Heart right ventricle (tissue), 16 donors: ENCODE results near the gene GPM6B. TPM values are rescaled to one million over a fixed set of nuclear protein-coding genes. Genes with fewer than 3 reads are reported as not detected.

Source experiments
- ATAC-seq, 8 donors: fragments of 200-7000 bp; cut with Tn5 transposase; one replicate each; pipeline ENCODE4 v1.9.1; 2020; ENCODE audit warnings: mild to moderate bottlenecking in 8 of 8, moderate library complexity in 8 of 8, moderate number of reproducible peaks in 1 of 8
- DNase-seq, 2 donors: peaks; one replicate each; pipeline ENCODE4 v3.0.0-alpha.2; 2020
- H3K27ac ChIP-seq, 10 donors: fragments of 200-600 bp; sonication (generic) in 2 of 10; one replicate each; pipeline versions ENCODE4 v1.5.0 to v1.8.0; 2020 to 2022; ENCODE audit warnings: mild to moderate bottlenecking in 3 of 10
- H3K27me3 ChIP-seq, 7 donors: fragments of 200-600 bp; one replicate each; pipeline ENCODE4 v1.8.0; 2021 to 2022; ENCODE audit warnings: mild to moderate bottlenecking in 2 of 7
- H3K36me3 ChIP-seq, 9 donors: fragments of 200-600 bp; sonication (generic) in 1 of 9; one replicate each; pipeline versions ENCODE4 v1.5.0 to v1.8.0; 2020 to 2022; ENCODE audit warnings: mild to moderate bottlenecking in 2 of 9
- H3K4me1 ChIP-seq, 9 donors: fragments of 200-600 bp; sonication (generic) in 1 of 9; one replicate each; pipeline versions ENCODE4 v1.5.0 to v1.8.0; 2020 to 2022; ENCODE audit warnings: mild to moderate bottlenecking in 4 of 9
- H3K4me3 ChIP-seq, 10 donors: fragments of 200-600 bp; sonication (generic) in 2 of 10; one replicate each; pipeline versions ENCODE4 v1.5.0 to v1.8.0; 2020 to 2022; ENCODE audit warnings: mild to moderate bottlenecking in 7 of 10, moderate library complexity in 2 of 10
- H3K9me3 ChIP-seq, 11 donors: fragments of 200-600 bp in 10 of 11; sonication (generic) in 2 of 11; one replicate each; pipeline versions ENCODE4 v1.5.0 to v1.8.0; 2013 to 2022; ENCODE audit warnings: mild to moderate bottlenecking in 2 of 11, control low read depth in 1 of 11, moderate library complexity in 1 of 11
- CTCF ChIP-seq, 9 donors: fragments of 200-600 bp; sonication (generic) in 2 of 9; IDR thresholded peaks; one replicate each; pipeline versions ENCODE4 v1.5.0 to v1.8.0; 2021 to 2022; ENCODE audit warnings: antibody characterized with exemption in 9 of 9, mild to moderate bottlenecking in 5 of 9, moderate library complexity in 1 of 9
- WGBS, 2 donors: extraction: QIAGEN DNeasy Blood & Tissue Kit; methylation state at CpG; one replicate each; pipeline ENCODE4 v1.1.7; 2013; ENCODE audit warnings: inconsistent platforms in 1 of 2; 5-methylcytosine and 5-hydroxymethylcytosine counted together
- intact Hi-C, 10 donors: fragments of 100-400 bp; cut with DNase I; formaldehyde crosslinking; loops; one replicate each; pipeline versions ENCODE4 v1.11.1 to v1.14.2; 2022
- polyA plus RNA-seq, 2 donors: library from polyadenylated mRNA; stranded (reverse); fragments of 200-250 nt; gene quantifications; one replicate each; pipeline ENCODE4 v1.2.3, GENCODE V29; 2013
- total RNA-seq, 10 donors: library from RNA; stranded (reverse); fragmentation: NEBNext Ultra II Directional in 3 of 10; extraction: Animal tissue kit (Norgen Biotek cat#: 25700) in 3 of 10; gene quantifications; one replicate each; pipeline versions ENCODE4 v1.2.1 to v1.2.4, GENCODE V29; 2021 to 2023
- donor health status: Arrhythmogenic right ventricular cardiomyopathy.
- donor health status: ischemic (EF 13 %, LVEDD 7.1; RV severe dilation, severe dysfunction).
- donor health status: healthy with polysubstance abuse.
- donor health status: DM: no; HTN: yes; CAD: no.
- donor health status: DM: no; HTN: no; CAD: no.
- donor health status: ischemic (EF 25% LVEDD 6.9; RV normal size, moderate dysfunction).
- donor health status: ischemic (EF 25% LVEDD 5.7; RV mildly dilated, moderate dysfunction).
- donor health status: healthy.
- donor health status: DM: yes; HTN: yes; CAD: no.
- donor health status: Ischemic cardiomyopathy.
- donor health status: ischemic (EF 35%, LVEDD 5.7; RV mildly dilated, moderate dysfunction).
- donor health status: nonischemic (EF 11% LVEDD 7.7; RV severe dilation, severe dysfunction).
- donor health status: DM: yes; HTN: yes; CAD: no.
- donor health status: PGD.
- donor health status: ischemic (EF 29% LVEDD 5.4; RV normal size, mild dysfunction).
- donor health status: nonischemic (EF 23%, LVEDD 6.1; RV moderate dilation, normal function).

GPM6B gene
- total and polyA plus RNA-seq, 12 donors: 0.94 to 7.8 (median 2.8) TPM

GRCh38 chrX:13857804-13858203 is 40.9 kb upstream of the GPM6B start:
- TF ChIP-seq CTCF (IDR thresholded peaks at IDR 0.05): no peak
- 66 to 77% methylated on average over 2 of the region's 2 CpGs for WGBS, 2 donors

GRCh38 chrX:13855689-13856450 is 39.0 kb upstream of the GPM6B start:
- Histone ChIP-seq H3K4me1 (no peaks in the 10 kb centered on the region), H3K27ac (no peak overlapping the region), H3K36me3 (no peaks in the 10 kb centered on the region), H3K27me3 (peaks cover 0 to 45% (median 0%) of the 10 kb centered on the region in 7 donors), H3K4me3 (no peak overlapping the region), H3K9me3 (no peaks in the 10 kb centered on the region)
- no peak for TF ChIP-seq CTCF (IDR thresholded peaks at IDR 0.05)
- DNase-seq: no peak
- intact Hi-C loops: no loop called here
- ATAC-seq: no peak
- 91 to 94% methylated on average over 1 of the region's 1 CpG for WGBS, 2 donors

More at GRCh38 chrX:13857804-13858203, 40.9 kb upstream of the GPM6B start:
- no peak for DNase-seq
- intact Hi-C loops: no loop called here
- Histone ChIP-seq H3K9me3 (no peaks in the 10 kb centered on the region), H3K27ac (no peak overlapping the region), H3K4me1 (no peaks in the 10 kb centered on the region), H3K27me3 (peaks cover 0 to 50% (median 0%) of the 10 kb centered on the region in 7 donors), H3K4me3 (no peak overlapping the region), H3K36me3 (no peaks in the 10 kb centered on the region)
- ATAC-seq: no peak

GRCh38 chrX:13854003-13854402 is 37.1 kb upstream of the GPM6B start:
- Histone ChIP-seq H3K4me1 (no peaks in the 10 kb centered on the region), H3K27me3 (peaks cover 0 to 30% (median 0%) of the 10 kb centered on the region in 7 donors), H3K36me3 (no peaks in the 10 kb centered on the region), H3K27ac (no peak overlapping the region), H3K4me3 (no peak overlapping the region), H3K9me3 (no peaks in the 10 kb centered on the region)
- ATAC-seq: no peak
- WGBS, 2 donors: 86 to 92% methylated on average over 2 of the region's 2 CpGs
- TF ChIP-seq CTCF (IDR thresholded peaks at IDR 0.05): no peak
- intact Hi-C loops: no loop called here
- no peak for DNase-seq

GRCh38 chrX:13852001-13852695 is 35.3 kb upstream of the GPM6B start:
- Histone ChIP-seq H3K27ac (no peak overlapping the region), H3K36me3 (no peaks in the 10 kb centered on the region), H3K9me3 (no peaks in the 10 kb centered on the region), H3K27me3 (peaks cover 0 to 23% (median 0%) of the 10 kb centered on the region in 7 donors), H3K4me1 (no peaks in the 10 kb centered on the region), H3K4me3 (no peak overlapping the region)
- 80 to 84% methylated on average over 4 of the region's 4 CpGs for WGBS, 2 donors
- no peak for DNase-seq
- intact Hi-C loops: no loop called here
- no peak for TF ChIP-seq CTCF (IDR thresholded peaks at IDR 0.05)
- ATAC-seq: no peak
